Activated CD4-positive, alpha-beta T cell treated with anti-CD3 and anti-CD28 coated beads for 48 hours (primary cell): ENCODE measurements around the gene KCNC4.

Source experiments
- DNase-seq: peaks from one replicate; pipeline ENCODE4 v3.0.0-alpha.2; 2020

KCNC4 gene

GRCh38 chr1:110259770-110260169 is 49.7 kb downstream of the KCNC4 start:
- DNase-seq, result no peak
